HG03159 (cell line): ENCODE results near the gene TAGLN2.
A peak's percentile ranks its signal among the peaks of the same experiment; 100 is the strongest.
"Not testable (repeated sequence)": the region's sequence is repeated elsewhere in the genome, so short reads cannot be mapped to it uniquely, and the experiment has no call there.

Experiments
- ATAC-seq: cut with Tn5 transposase; IDR thresholded peaks from one replicate; pipeline ENCODE4 v1.9.1; 2021; ENCODE audit warnings: mild to moderate bottlenecking, moderate library complexity; ENCODE audit not compliant: unreplicated experiment

The TAGLN2 gene

DNA sequence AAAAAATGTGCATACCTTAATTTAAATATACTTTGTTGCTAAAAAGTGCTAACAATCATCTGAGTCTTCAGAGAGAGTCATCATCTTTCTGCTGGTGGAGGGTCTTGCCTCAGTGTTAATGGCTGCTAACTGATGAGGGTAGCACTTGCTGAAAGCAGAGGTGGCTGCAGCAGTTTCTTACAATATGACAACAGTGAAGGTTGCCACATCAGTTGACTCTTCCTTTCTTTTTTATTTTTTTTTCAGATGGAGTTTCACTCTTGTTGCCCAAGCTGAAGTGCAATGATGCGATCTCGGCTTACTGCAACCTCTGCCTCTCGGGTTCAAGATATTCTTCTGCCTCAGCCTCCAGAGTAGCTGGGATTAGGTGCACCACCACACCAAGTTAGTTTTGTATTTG is 22.8 kb downstream of the TAGLN2 start:
- no peak for ATAC-seq

GRCh38 chr1:159900755-159901360 is 24.4 kb downstream of the TAGLN2 start:
- ATAC-seq: no peak

DNA sequence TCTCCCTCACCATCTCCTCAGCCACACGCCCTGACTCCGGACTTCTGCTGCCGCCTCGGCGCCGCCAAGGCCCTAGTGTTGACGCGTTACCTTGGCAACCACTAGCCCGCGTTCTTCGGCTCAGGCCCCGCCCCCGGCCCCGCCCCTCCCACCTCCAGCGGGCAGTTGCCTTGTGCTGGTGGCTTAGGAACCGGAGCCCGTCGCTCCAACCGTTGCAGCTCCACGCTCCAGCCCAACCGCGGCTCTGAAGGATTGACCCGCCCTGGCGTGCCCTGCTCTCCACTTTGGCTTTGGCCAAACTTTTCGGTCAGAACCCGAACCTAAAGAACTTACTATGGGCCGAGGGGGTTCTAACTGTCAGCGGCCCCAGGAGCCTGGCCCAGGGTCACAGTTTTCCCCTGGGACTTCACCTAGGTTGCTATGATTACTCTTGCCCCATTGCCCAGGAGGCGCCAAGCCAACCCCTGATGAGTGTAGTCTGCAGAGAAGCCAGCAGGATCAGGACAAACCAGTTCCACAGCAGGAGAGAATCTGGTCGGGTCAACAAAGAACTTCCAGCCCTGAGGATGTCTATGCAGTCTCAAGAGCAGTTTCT is 25.1 kb downstream of the TAGLN2 start, which contains the start of gene CFAP45:
CFAP45 (minus strand) TSS at position 80 of the 595 bp plus-strand sequence; CDS start at position 13, 67 bp downstream.
- no peak for ATAC-seq

DNA sequence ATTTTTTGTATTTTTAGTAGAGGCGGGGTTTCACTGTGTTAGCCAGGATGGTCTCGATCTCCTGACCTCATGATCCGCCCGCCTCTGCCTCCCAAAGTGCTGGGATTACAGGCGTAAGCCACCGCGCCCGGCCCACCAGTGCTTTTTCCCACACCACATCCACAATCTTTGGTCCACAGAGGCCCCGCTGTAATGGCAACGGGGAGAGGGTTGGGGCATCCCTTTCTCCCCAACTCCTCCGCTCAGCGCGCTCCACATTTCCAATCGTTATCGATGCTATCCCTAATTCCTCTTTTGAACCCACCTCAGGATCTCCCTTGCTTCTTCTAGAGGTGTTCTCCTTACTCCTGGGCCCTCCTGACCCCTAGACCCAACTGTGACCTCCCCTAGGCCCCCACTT is 25.7 kb downstream of the TAGLN2 start:
- not testable (repeated sequence) for ATAC-seq

GRCh38 chr1:159898527-159898926 is 26.8 kb downstream of the TAGLN2 start:
- no peak for ATAC-seq

DNA sequence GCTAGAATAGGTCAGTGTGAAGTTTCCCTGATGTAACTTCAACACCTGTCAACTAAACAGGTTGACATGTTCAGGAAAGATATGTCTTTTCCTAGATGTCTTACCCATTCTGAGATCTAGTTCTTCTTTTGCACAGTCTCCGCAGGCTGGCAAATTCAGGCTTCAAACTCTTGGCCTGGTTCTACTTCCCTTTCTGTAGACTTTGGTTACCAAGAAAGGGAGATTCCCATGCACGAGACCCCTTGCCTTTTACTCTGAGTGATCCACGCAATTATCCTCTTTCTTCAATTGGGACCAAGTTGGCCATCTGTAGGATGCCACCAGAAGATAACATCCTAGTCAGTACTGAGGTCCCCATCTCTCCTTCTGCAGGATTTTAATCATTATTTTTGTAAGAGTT is 27.3 kb downstream of the TAGLN2 start:
- no peak for ATAC-seq

DNA sequence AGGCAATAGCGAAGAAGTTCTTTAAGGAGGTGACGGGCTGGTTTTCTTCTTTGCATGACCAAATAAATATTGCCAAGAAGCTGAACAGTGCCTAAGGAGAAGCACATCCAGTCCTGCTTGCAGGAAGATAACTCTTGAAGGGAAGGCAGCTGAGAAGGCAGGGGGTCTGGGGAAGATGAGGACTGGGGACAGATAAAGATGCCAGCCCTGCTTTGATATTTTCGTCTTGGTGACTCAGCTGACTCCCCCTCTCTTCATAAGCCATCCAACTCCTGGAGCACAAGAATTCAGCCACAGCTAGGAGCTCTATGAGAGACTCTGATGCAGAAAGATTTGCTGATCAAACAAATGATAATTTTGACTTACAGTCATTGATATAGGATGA is 28.8 kb downstream of the TAGLN2 start:
- no peak for ATAC-seq

DNA sequence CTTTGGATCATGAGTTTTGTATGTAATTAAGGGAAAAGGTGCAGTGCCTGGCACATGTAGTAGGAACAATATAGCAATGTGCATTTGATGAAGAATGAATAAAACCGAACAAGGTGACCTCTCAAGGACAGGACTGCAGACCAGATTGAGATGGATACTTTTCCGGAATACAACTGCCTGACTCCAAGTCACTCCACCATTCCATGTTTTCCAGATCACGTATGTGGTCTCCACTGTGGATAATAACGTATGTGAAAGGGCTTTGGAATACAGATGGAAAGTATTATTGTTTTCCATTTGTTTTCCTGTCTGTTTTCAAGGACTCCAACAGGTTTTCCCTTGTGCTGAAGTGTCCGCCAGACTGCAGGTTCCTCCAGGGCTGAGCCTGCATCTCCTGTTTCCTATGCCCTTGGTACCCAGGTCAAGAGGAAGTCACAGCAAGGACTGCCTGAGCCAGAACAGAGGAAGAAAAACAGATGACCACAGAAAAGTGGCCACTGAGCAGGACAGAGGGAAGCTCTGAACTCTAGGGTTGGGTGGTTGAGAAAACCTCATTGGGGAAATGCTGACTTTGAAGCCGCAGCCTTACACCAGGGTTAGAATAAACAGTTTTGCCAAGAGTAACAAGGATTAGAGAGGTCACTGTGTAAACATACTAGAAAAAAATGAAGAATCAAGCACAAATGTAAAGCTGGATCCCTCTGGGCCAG is 29.3 kb downstream of the TAGLN2 start:
- no peak for ATAC-seq

DNA sequence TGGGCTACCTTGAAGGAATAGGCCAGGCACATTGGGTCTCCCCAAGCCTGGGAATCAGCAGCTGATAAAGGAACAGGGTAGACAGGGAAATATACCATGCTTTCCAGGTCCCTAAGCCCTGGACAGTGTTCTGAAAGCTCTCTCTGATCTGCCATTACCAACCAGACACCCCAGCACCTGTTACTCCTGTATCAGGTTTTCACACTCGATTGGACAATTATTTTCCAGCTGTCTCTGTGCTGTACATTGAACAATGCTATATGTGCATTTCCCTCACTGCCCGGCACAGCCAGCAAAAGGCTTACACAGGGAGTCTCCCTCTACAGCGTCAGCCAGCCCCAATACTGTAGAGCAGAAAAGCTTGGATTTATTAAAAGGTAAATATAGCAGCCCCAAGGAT is 30.0 kb downstream of the TAGLN2 start:
- no peak for ATAC-seq

GRCh38 chr1:159892944-159893343 is 32.4 kb downstream of the TAGLN2 start:
- ATAC-seq: no peak

DNA sequence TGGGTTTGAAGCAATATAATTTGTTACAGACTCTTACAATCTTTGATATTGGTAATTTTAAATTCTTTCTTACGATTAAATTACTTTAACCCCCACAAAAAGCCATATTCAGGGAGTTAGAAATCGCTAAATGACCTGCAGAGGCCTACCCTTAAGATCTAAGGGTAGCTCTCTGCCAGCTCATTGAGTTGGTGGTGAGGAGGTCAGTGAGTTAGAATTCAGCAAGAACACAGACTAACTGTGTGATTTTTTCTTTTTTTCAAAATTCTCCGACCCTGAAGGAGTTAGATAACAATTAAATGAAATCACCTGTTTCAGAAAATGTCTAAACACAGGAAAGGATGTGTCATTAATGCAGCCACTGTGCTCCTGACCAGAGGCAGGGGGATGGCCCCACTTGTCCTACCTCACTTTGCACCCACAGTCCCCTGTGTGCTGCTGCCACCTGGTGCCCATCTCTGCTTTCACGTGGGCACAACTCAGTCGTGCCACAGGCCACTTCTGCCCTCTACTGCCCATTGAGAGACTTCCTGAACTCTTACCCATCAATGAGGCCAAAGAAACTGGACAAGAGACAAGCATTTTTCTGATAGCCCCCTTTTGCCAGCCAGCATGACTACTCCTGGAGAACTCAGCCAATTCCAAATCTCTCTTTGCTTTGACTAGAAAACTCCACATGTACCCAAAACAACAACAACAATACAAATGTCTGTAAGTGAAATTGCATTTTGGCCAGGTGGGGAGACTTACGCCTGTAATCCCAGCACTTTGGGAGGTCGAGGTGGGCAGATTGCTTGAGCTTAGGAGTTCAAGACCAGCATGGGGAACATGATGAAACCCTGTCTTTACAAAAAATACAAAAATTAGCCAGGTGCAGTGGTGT is 33.8 kb downstream of the TAGLN2 start:
- peak; percentile 42 for ATAC-seq

DNA sequence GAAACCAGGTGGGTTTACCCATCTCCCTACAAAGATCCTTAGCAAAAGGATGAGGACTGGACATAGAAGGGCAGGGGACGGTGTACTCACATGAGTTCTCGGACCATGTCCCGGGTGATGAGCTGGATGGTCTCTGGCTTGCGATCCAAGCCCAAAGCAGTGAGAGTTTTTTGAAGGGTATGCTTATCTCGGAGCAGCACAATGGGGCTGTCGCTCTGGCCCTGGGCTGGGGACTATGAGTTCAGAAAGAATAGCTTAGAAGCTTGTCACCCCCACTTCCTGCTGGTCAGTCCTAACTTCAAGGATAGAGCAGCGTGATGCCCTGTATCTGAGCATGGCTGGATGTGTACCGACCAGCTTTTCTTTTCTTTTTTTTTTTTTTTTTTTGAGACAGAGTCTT is 34.9 kb downstream of the TAGLN2 start:
- no peak for ATAC-seq

GRCh38 chr1:159889821-159890252 is 35.5 kb downstream of the TAGLN2 start:
- peak; percentile 93 for ATAC-seq

- peak; percentile 41 for ATAC-seq
Measured at GRCh38 chr1:159889202-159889601, 36.1 kb downstream of the TAGLN2 start.

DNA sequence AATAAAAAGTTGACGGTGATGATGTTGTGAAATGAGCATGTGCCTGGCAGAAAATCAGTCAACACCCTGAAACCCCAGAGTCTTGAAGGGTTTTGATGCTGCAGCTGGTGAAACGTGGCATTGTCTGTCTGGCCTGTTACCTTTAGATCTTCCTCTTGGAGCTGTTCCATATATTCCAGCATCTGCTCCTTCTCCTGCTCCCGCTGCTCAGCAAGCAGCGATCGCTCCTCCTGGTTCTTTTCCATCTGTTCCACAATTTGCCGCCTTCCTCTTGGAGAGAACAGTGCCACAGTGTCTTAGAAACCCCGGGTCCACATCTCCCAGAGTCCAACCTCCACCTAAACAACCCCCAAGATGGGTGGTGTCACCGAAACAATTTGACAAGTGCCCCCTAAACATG is 41.0 kb downstream of the TAGLN2 start:
- ATAC-seq: no peak

GRCh38 chr1:159883134-159883533 is 42.2 kb downstream of the TAGLN2 start:
- no peak for ATAC-seq

DNA sequence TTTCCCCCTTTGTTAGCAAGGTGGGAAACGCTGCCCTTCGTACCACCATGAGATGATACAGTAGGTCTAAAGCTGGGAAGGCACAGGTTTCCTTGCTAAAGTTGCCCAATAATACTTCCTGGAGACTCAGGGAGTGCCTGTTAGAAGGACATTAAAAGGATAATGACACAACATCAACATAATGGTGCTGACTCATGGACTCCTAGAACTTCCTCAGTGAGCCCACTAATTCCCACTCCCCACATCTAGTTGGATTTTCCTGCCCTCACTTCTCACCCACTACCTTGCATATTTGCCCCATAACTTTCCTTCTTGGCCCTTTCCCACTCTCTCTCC is 42.8 kb downstream of the TAGLN2 start:
- ATAC-seq: no peak

- ATAC-seq: no peak
Measured at GRCh38 chr1:159881622-159882526, 43.4 kb downstream of the TAGLN2 start.

DNA sequence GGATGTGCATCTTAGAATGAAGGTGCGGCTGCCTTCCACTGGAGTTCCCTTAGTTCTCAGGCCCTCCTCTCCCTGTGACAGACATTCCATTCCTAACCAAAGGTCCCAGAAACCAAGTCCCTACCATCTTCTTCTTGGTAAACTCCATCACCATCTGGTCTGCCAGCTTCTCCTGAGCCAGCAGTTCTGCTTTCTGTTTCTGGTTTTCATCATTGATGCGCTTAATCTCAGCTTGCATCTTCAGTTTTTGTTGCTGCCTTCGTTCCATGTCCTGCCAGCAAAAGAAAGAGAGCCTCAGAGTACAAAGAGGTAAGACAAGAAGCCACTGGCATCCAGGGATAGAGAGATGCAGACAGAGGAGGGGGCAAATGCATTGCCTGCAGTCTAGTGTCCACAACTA is 44.9 kb downstream of the TAGLN2 start:
- no peak for ATAC-seq

DNA sequence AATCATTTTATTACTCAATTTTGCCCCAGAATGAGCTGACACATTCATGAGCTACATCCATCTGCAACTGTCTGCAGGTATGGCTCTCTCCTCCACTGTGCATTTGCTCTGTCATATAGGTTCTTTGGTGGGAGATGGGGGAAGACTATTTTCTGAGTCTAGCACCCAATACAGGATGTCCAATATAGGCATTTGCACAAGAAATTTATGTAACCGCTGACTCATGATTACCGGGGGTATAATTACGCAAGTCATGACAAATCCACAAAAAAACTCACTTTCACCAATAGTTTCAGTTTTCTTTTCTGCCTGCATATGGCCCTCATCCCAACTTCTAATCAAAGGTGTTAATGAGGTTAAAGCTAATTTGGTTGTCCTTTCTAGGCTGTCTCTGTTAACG is 45.3 kb downstream of the TAGLN2 start:
- ATAC-seq: no peak
